GM21529 (cell line): Measurements from ENCODE around the gene NDUFB3.
"Not testable (repeated sequence)": the region's sequence is repeated elsewhere in the genome, so short reads cannot be mapped to it uniquely, and the experiment has no call there.

Experiments used
- ATAC-seq: cut with Tn5 transposase; IDR thresholded peaks from one replicate; pipeline ENCODE4 v1.9.1; 2021; ENCODE audit not compliant: unreplicated experiment

The NDUFB3 gene

DNA sequence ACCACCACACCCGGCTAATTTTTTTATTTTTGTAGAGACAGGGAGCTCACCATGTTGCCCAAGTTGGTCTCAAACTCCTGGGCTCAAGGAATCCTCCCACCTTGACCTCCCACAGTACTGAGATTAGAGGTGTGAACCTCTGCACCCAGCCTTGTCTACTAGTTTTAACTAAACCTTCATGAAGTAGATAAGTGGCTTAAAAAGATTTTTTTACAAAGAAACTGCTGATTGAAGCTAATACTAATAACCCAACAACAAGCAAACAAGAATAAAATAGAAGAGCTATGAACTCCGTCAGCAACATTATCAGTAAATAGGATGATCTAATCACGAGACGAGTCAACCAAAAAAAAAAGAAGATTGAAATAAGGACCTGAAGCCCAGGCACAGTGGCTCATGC is 18.8 kb downstream of the NDUFB3 start:
- no peak for ATAC-seq

GRCh38 chr2:201093573-201093972 is 21.8 kb downstream of the NDUFB3 start:
- ATAC-seq = no peak

DNA sequence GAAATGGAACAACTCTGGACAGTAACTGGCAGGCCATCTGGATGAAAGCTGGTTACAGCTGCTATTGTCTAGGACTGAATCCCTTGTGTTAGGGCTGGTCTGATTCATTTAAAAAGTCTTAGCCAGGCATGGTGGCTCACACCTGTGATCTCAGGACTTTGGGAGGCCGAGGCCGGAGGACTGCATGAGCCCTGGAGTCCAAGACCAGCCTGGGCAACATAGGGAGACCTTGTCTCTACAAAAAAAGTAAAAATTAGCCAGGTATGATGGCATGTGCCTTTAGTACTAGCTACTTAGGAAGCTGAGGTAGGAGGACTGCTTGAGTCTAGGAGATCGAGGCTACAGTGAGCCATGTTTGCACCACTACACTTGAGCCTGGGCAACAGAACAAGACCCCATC is 28.7 kb downstream of the NDUFB3 start:
- ATAC-seq = no peak

GRCh38 chr2:201105759-201106158 is 34.0 kb downstream of the NDUFB3 start:
- no peak for ATAC-seq

GRCh38 chr2:201107624-201108023 is 35.8 kb downstream of the NDUFB3 start:
- ATAC-seq = no peak

DNA sequence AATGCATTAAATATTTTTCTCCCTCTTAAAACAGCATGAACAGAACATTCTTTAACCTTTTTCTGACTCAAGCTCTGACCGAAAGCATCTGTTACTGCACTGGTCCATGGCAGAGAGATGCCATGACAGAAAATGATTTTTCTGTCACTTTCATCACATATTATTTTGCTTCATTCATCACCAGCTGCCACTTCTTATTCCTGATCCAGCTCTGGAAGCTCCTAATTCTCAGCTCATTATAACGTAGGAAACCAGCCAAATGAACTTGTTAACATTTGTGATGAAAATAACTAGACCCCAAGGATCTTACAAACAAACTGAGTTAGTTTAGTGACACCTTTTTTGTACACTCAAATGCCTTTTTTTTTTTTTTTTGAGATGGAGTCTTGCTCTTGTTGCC is 36.5 kb downstream of the NDUFB3 start:
- no peak for ATAC-seq

DNA sequence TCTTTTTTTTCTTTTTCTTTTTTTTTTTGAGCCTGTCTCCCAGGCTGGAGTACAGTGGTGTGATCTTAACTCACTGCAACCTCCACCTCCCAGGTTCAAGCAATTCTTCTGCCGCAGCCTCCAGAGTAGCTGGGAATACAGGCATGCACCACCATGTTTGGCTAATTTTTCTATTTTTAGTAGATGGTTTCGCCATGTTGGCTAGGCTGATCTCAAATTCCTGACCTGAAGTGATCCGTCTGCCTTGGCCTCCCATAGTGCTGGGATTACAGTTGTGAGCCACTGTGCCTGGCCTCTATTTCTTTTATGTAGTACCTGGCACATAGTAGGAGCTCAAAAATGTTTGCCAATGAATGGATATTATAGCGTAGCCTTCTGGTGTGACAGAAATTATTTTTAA is 37.4 kb downstream of the NDUFB3 start:
- ATAC-seq = no peak

- ATAC-seq = no peak
Observed at GRCh38 chr2:201110615-201111014, 38.8 kb downstream of the NDUFB3 start.

GRCh38 chr2:201111096-201111495 is 39.3 kb downstream of the NDUFB3 start:
- no peak for ATAC-seq

GRCh38 chr2:201114350-201114749 is 42.5 kb downstream of the NDUFB3 start:
- no peak for ATAC-seq

GRCh38 chr2:201114846-201115245 is 43.0 kb downstream of the NDUFB3 start:
- no peak for ATAC-seq

DNA sequence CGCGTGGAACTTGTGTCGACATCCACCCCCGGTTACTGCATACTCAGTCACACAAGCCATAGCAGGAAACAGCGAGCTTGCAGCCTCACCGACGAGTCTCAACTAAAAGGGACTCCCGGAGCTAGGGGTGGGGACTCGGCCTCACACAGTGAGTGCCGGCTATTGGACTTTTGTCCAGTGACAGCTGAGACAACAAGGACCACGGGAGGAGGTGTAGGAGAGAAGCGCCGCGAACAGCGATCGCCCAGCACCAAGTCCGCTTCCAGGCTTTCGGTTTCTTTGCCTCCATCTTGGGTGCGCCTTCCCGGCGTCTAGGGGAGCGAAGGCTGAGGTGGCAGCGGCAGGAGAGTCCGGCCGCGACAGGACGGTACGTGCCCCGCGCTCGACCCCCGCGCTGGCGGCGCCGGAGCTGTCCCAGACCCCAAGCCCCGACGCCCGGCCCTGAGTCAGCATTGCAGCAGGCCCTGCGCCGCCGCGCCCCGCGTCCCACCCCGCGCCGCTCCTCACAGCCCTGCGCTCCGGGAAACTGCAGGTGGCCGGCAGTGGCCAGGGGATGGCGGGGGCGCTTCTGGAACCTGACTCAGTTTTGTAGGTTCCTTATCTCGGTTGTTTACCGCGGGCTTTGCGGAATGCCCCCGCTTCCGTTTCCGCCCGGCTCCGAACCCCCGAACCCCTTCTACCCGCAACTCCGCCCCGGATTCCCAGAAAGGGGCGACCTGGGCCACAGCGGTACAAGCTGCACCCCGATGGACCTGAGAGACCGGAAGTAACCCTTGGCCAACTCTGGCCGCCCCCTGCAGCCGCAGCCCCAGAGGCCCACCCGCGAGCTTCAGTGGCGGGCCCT is 44.5 kb downstream of the NDUFB3 start, which contains the start of gene CFLAR:
TSS of gene CFLAR (plus strand) at position 50 of the 844 bp plus-strand sequence. CDS start 13,702 bp downstream, outside the sequence.
- ATAC-seq = peak; percentile 43

- ATAC-seq = no peak
Observed at GRCh38 chr2:201116959-201117734, 45.3 kb downstream of the NDUFB3 start.

GRCh38 chr2:201117735-201118094 is 45.9 kb downstream of the NDUFB3 start:
- ATAC-seq = not testable (repeated sequence)

DNA sequence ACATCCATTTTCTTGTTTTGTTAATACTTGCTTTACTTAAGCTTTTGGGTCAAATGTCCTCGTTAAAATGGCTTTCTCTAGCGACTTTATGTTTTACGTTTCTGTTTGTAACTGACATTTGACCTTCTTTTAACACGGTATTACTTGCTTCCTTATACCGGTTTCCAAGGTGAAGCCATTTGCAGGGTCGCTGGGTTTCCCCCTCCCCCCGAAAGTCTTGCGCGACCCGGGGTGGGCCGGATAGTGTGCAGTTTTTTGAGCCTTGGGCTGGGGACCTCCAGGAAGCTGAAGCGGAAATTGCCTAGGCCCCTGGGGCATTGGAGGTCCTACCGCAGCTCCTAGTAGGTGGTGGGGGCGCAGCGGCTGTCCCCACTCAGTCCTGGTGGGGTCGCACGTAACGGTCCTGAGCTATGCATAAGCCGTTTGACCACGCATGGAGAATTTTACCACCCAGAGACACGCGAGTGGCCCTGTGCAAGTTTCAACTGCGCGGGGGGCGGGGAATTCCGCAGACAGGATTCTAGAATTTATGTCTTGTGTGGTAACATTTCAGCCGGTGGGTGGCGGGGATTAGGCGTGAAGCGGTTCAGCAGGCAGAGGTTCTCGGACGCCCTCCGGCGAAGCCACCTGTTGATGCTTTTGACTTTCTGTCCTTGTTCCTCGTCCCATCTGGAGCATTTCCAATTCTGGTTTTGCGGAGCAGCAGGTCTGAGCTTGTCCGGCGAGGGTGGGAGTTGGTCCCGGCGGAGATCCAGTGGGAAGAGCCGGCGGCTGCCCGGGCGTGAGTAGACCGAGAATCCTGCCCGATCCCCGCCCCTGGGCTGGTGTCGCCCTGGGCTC is 46.5 kb downstream of the NDUFB3 start:
- peak; percentile 40 for ATAC-seq

DNA sequence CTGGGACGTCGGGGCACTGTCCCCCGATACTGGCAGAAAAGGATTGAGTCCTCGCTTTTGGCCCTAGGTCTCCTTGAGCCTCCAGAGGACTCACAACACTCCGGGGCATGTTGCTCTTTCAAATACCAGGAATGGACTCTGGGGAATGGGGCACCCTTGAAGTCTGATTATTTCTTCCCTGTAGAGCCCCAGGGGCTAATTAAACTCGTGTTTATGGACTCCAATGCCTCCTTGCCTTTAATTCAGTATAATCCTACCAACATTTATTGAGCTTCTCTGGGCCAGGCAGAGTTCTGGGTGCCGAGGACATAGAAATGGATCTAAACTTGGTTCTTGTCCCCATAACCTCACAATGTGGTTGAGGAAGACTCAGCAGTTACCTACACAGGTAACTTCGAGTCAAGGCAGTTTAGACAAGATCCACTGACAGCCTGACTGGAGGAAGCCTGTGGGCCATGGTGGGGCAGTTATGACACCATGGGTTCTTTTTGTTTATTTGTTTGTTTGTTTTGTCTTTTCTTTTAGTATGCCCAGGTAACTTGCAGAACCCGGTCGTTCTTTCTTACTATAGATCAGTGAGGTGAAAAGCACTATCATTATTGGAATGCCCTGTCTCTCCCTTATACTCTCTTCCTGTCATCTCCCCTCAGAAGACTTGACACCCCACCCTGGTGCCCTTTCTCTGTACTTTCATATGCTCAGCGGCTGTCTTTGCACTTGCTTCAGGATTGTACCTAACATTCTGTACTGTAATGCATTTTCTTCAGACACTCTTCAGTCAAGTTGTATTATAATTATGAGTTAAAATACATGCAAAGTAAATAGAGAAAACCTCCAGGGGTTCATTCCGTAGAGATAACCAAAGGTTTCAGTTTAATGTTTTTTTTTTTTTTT is 47.4 kb downstream of the NDUFB3 start:
- ATAC-seq = no peak

- ATAC-seq = no peak
Observed at GRCh38 chr2:201122276-201122675, 50.5 kb downstream of the NDUFB3 start.

GRCh38 chr2:201126308-201127151 is 54.7 kb downstream of the NDUFB3 start:
- peak; percentile 30 for ATAC-seq

DNA sequence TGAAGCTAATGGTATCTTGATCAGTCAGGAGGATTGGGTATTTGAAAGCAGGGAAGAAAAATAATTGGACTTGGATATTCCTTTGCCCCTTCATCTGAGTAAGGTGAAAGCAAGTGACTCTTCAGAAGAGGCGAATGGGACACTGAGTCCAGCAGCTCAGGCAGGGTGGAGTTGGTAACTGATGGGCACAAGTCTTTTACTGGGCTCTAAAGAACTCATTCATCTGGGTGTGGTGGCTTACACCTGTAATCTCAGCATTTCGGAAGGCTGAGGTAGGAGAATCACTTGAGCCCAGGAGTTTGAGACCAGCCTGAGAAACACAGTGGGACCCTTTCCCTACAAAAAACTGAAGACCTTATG is 55.3 kb downstream of the NDUFB3 start:
- ATAC-seq = no peak
